Erythroblast (primary cell): Measurements from ENCODE around the gene CFAP100.

ENCODE experiments used
- GATA1 ChIP-seq: IDR thresholded peaks from 2 replicates; pipeline ENCODE4 v1.6.1; 2011; ENCODE audit warnings: low read depth, mild to moderate bottlenecking, control low read depth, low read length, moderate library complexity
- POLR2A ChIP-seq: IDR thresholded peaks from 2 replicates; pipeline ENCODE4 v1.6.1; 2011; ENCODE audit warnings: mild to moderate bottlenecking, low read length

DNA sequence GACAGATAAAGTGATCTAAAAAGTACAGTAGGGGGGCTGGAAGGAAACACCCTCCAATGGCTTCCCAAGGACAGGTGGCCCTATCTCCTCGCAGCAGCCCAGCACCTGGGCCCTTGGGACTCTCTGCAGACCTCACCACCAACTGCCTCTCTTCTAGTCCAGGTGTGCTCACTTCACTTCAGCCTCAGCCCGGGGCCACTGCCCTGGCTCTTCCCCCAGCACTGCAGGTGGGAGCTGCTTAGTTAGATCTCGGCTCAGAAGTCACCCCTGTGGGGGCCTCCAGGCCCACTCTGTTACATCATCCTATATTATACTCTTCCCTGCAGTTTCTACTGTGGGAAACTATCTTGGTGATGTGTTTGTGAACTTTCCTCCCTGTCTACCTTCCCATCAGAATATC lies 39.5 kb upstream of the CFAP100 start:
- TF ChIP-seq POLR2A (no peak), GATA1 (no peak)
